ENCODE measurements around the gene CLRN2. TPM values are rescaled to one million over a fixed set of nuclear protein-coding genes. Genes with fewer than 3 reads are reported as not detected.
"Not testable (repeated sequence)": the region's sequence is repeated elsewhere in the genome, so short reads cannot be mapped to it uniquely, and the experiment has no call there.

Gene CLRN2
- polyA plus RNA-seq, 3 donors, result not detected

- not testable (repeated sequence) for DNase-seq (ENCODE audit: low read depth in 3 of 3, low spot score in 2 of 3)
These were observed 22.1 kb downstream of the CLRN2 start for GRCh38 chr4:17537060-17537459.

DNA sequence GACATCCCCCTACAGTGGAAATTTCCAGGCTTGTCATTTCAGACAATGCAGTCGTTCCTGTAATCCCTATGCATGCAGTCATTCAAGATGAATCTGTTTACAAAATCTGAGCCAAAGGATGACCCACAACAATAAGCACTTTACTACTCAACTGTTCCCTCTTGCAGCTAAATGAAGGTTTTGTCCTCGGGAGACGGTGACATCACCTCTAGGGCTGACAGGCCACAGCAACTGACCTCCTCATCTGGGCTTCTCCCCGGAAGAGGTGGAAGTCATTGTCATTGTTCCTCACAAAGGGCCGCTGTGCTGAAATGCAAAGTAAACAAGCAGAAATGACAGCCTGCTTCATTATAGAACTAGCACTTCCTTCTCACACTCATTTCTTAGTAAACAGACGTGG, 29.2 kb downstream of the CLRN2 start:
- DNase-seq (ENCODE audit: low read depth in 3 of 3, low spot score in 2 of 3), result no peak

DNA sequence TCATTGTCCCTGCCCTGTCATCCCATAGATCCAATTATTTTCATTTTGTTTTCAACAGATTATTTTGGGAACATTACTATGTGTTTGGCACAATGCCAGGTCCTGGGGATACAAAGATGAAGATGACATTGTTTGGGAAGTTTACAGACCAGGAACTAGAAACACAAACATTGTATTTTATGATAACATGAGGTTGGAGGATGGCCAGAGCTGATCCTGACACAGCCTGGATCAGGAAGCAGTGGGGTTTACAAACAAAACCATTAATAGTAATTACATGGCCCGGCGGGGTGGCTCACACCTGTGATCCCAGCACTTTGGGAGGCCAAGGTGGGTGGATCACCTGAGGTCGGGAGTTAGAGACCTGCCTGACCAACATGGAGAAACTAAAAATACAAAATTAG, 29.9 kb downstream of the CLRN2 start:
- DNase-seq (ENCODE audit: low read depth in 3 of 3, low spot score in 2 of 3), result no peak

- no peak for DNase-seq (ENCODE audit: low read depth in 3 of 3, low spot score in 2 of 3)
These were observed 30.6 kb downstream of the CLRN2 start for GRCh38 chr4:17545374-17546140.

DNA sequence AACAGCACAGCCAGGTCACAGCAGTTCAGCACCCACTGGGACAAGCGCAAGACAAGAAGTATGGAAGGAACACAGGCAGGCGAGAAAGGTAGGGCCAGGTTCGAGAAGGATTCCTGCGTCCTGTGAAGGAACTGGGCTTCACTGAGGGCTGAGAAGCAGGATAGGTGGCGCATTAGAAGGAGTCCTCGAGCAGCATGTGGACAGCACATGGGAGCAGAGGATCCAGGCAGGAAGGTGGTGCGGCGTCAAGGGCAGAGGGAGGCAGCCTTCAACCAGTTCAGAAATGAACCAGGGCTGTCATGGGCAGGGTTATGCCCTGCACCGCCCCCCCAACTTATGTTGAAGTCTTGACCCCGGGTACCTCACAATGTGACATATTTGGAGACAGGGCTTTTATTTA, 31.3 kb downstream of the CLRN2 start:
- DNase-seq (ENCODE audit: low read depth in 3 of 3, low spot score in 2 of 3), result no peak

DNA sequence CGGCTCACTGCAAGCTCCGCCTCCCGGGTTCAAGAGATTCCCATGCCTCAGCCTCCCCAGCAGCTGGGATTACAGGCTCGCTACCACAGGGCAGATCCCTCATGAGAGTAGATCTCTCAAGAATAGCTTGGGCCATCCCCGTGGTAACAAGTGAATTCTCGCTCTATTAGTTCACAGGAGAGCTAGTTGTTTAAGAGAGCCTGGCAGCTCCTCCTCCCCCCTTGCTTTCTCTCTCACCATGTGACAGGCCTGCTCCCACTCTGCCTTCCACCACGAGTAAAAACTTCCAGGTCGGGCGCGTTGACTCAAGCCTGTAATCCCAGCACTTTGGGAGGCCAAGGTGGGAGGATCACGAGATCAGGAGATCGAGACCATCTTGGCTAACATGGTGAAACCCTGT, 31.7 kb downstream of the CLRN2 start:
- no peak for DNase-seq (ENCODE audit: low read depth in 3 of 3, low spot score in 2 of 3)

DNA sequence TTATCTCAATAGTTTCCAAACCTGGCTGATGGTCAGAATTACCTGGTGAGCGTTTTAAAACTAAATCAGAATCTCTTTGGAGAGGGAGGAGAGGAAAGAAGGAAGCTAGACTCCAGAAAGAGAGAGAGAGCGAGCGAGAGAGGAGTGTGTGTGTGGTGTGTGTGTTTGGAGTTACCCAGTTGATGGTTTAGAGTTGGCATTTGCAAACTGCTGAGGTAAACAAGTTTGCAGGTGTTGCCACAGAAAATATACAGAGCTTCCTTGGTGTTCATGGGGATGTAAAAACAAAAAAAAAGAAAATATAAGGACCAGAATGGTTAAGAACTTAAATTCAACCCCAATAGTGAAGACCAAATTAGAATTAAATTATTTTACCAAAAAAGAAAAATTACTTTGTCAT, 35.6 kb downstream of the CLRN2 start:
- no peak for DNase-seq (ENCODE audit: low read depth in 3 of 3, low spot score in 2 of 3)

- DNase-seq (ENCODE audit: low read depth in 3 of 3, low spot score in 2 of 3), result no peak
These were observed 37.5 kb downstream of the CLRN2 start for GRCh38 chr4:17552427-17552826.

GRCh38 chr4:17554568-17554967, 39.6 kb downstream of the CLRN2 start:
- no peak for DNase-seq (ENCODE audit: low read depth in 3 of 3, low spot score in 2 of 3)

DNA sequence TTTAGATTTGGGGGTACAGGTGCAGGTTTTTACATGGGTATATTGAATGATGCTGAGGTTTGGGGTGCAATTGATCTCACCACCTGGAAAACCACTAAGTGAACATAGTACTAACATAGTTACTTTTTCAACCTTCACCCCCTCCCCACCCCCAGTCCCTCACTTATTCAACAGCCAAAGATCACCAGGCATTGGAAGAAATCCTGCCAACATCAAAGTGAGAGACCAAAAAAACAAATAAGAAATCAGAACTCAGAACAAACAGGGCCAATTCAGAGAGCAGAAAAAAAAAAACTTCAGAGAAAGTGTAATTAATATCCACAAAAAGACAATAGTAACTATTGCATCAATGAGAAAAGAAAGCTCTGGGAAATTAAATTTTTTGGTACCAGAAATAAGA, 41.5 kb downstream of the CLRN2 start:
- no peak for DNase-seq (ENCODE audit: low read depth in 3 of 3, low spot score in 2 of 3)

DNA sequence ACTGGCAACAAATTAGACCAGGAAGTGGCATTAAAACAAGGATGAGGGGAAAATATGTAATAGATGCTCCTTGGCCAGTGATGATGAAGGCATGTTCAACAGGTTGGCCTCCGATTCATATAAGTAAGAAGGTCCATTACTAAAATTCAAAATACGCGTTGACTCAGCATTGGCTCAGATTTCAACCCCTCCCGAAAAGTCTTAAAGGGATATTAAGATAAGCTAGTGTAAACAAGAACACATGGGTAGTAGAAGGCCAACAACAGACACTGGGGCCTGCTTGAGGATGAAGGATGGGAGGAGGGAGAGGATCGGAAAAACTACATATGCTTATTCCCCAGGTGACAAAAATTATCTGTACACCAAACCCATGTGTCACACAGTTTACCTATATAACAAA, 42.9 kb downstream of the CLRN2 start:
- DNase-seq (ENCODE audit: low read depth in 3 of 3, low spot score in 2 of 3), result no peak

DNA sequence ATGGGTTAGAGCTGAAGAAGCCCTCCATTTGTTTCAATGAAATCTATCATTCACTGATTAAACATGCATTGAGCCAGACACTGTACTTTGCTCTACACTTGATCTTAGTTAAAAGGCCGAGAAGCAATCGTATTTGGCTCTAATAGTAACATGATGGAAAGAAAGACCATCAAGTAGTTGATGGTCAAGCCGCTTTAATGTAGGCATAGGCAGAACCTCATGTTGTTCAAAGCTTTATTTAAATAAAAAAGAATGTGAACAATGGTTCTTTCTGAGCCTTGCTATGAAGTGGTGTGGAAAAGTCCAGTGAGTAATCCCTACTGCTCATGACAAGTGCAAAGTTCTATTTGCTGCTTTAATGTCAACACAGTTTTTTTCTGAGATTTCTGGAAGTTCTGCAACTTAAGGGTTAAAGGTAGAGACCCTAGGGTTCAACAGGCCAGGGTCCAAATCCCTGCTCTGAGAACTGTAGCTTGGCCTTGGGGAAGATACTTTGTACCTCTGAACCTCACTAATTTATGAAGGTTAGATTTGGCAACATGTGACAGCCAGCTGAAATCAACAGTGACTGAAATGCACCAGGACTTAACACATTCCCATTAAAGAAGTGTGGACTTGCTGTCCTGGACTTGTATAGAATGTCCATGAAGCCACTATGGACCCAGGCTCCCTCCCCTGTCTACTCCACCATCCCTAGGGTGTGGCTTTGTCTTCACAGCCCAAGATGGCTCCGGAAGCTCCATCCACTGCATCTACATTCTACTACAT, 44.2 kb downstream of the CLRN2 start:
- DNase-seq (ENCODE audit: low read depth in 3 of 3, low spot score in 2 of 3), result no peak

DNA sequence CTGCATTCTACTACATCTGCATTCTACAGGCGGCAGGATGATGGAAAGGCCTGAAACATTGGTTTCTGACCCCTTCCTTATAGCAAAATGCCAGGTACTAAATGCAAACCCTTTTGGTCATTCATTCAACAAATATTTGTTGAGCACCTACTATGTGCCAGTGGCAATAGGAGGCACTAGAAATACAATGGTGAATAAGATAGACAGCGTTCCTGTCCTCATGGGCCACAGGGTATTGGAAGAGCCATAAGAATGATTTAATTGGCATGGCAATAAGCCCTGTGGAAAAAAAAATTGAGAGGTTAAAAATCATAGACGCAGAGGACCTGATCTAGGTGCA, 44.7 kb downstream of the CLRN2 start:
- no peak for DNase-seq (ENCODE audit: low read depth in 3 of 3, low spot score in 2 of 3)

- no peak for DNase-seq (ENCODE audit: low read depth in 3 of 3, low spot score in 2 of 3)
These were observed 45.2 kb downstream of the CLRN2 start for GRCh38 chr4:17560065-17560673.

DNA sequence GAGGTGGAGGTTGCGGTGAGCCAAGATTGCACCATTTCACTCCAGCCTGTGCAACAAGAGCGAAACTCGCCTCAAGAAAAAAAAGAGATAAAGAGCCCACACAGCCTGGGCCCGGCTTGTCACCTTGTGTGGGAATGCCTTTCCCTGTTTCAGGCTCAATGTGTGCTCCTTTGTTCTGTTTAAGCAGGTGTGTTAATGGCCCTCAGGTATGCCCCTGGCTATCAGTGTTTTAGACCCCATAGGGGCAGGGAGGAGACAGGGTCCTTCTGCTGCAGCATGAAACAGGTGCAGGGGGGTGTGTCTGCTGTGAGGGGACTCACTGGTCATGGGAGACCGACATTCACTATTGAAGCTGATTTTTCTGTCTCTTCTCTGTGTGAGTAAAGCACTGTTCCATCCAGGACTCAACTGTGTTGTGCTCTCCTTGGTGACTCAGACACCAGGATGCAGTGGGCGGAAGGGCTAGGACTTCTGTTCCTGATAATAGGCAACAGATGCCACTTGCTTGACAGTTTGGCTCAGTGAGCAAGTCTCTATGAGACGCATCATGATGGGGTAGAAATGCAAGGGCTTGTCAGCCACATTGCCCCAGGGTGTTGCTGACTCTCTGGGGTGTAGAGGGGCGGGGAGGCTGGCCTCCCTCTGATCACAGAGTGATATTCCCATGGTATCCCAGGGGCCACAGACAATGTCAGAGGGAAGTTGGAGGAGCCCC, 46.4 kb downstream of the CLRN2 start:
- no peak for DNase-seq (ENCODE audit: low read depth in 3 of 3, low spot score in 2 of 3)

- no peak for DNase-seq (ENCODE audit: low read depth in 3 of 3, low spot score in 2 of 3)
These were observed 47.2 kb downstream of the CLRN2 start for GRCh38 chr4:17562157-17562556.

DNA sequence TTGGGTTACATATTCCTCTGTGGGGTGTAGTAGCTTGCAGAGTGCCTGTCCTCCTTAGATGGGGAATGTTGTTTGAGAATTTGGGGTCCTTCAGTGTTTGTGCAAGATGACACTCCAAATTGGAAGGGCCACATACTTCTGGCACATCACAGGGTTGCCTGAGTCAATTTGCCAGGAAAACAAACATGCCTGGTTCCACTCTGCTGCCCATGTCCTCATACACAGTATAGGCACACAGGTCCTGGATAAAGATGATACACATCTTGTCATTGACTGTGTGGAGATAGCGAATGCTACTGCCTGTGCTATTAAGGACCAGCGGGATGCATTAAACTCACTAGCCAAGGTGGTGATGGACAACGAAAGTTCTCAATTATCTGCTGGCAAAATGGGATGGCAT, 50.9 kb downstream of the CLRN2 start:
- no peak for DNase-seq (ENCODE audit: low read depth in 3 of 3, low spot score in 2 of 3)

DNA sequence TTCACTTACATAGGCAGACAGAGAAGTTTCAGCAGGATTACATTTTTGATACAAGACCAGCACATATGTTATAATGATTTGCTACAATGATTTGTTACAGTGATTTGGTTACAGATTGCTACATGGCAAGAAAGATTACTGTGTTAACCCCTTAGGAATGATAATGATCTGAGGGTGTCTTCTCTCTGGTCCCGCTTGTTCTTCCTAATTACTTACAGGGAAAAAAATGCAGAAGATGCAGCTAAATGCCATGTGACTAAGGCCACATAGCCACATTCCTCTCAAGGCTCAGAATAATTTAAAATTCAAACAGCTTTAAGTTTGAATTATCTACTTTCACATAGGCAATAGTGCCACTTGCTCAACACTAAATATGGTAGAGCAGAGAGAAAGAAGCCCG, 52.3 kb downstream of the CLRN2 start:
- no peak for DNase-seq (ENCODE audit: low read depth in 3 of 3, low spot score in 2 of 3)

GRCh38 chr4:17574206-17574605, 59.2 kb downstream of the CLRN2 start:
- no peak for DNase-seq (ENCODE audit: low read depth in 3 of 3, low spot score in 2 of 3)

- DNase-seq (ENCODE audit: low read depth in 3 of 3, low spot score in 2 of 3), result not testable (repeated sequence)
These were observed 60.2 kb downstream of the CLRN2 start for GRCh38 chr4:17575177-17575576.
